Trophoblast cell (in vitro differentiated cells and primary cell): ENCODE results near the gene ETS1.

ENCODE experiments used
- DNase-seq, 2 donors: peaks; one replicate each; pipeline ENCODE4 v3.0.0-alpha.2; 2016
- H2AFZ ChIP-seq: 2 replicates; pipeline ENCODE4 v1.6.1; 2013; ENCODE audit warnings: low read length, moderate library complexity, mild to moderate bottlenecking; ENCODE audit not compliant: insufficient read depth, poor library complexity
- H2AK5ac ChIP-seq: 2 replicates; pipeline ENCODE4 v1.6.1; 2013; ENCODE audit warnings: mild to moderate bottlenecking, low read length
- H2BK120ac ChIP-seq: 2 replicates; pipeline ENCODE4 v1.6.1; 2013; ENCODE audit warnings: low read length, mild to moderate bottlenecking, moderate library complexity; ENCODE audit not compliant: insufficient read depth, poor library complexity
- H2BK12ac ChIP-seq: 2 replicates; pipeline ENCODE4 v1.6.1; 2013; ENCODE audit warnings: mild to moderate bottlenecking, low read length, moderate library complexity
- H2BK5ac ChIP-seq: 2 replicates; pipeline ENCODE4 v1.6.1; 2013; ENCODE audit warnings: low read length, low read depth, moderate library complexity, mild to moderate bottlenecking; ENCODE audit not compliant: poor library complexity
- H3K14ac ChIP-seq: 2 replicates; pipeline ENCODE4 v1.6.1; 2013; ENCODE audit warnings: mild to moderate bottlenecking, low read length
- H3K18ac ChIP-seq: 2 replicates; pipeline ENCODE4 v1.6.1; 2013; ENCODE audit warnings: mild to moderate bottlenecking, low read length
- H3K23ac ChIP-seq: 2 replicates; pipeline ENCODE4 v1.6.1; 2013; ENCODE audit warnings: low read length
- H3K27ac ChIP-seq: 2 replicates; pipeline ENCODE4 v1.5.1; 2013; ENCODE audit warnings: low read depth, mild to moderate bottlenecking, inconsistent platforms, low read length, moderate library complexity
- H3K27me3 ChIP-seq: 2 replicates; pipeline ENCODE4 v1.6.1; 2013; ENCODE audit warnings: inconsistent platforms, mild to moderate bottlenecking, low read length, moderate library complexity; ENCODE audit not compliant: insufficient read depth
- H3K36me3 ChIP-seq, 2 experiments: 1 replicate in 1 of 2; 2 replicates in 1 of 2; pipeline ENCODE4 v1.6.1; 2013; ENCODE audit warnings: low read length in 2 of 2, mild to moderate bottlenecking in 2 of 2, moderate library complexity in 1 of 2; ENCODE audit not compliant: insufficient read depth in 2 of 2, control insufficient read depth in 1 of 2
- H3K4ac ChIP-seq: 2 replicates; pipeline ENCODE4 v1.6.1; 2013; ENCODE audit warnings: low read depth, mild to moderate bottlenecking, low read length, moderate library complexity
- H3K4me1 ChIP-seq, 2 experiments: 1 replicate in 1 of 2; 2 replicates in 1 of 2; pipeline ENCODE4 v1.6.1; 2013; ENCODE audit warnings: low read length in 2 of 2, mild to moderate bottlenecking in 2 of 2, moderate library complexity in 1 of 2; ENCODE audit not compliant: insufficient read depth in 2 of 2, control insufficient read depth in 1 of 2
- H3K4me2 ChIP-seq: 2 replicates; pipeline ENCODE4 v1.6.1; 2013; ENCODE audit warnings: inconsistent platforms, mild to moderate bottlenecking, low read length, moderate library complexity
- H3K4me3 ChIP-seq: 2 replicates; pipeline ENCODE4 v1.5.1; 2013; ENCODE audit warnings: mild to moderate bottlenecking, low read depth, low read length, inconsistent platforms
- H3K79me1 ChIP-seq: one replicate; pipeline ENCODE4 v1.6.1; 2013; ENCODE audit warnings: low read length
- H3K79me2 ChIP-seq: 2 replicates; pipeline ENCODE4 v1.6.1; 2013; ENCODE audit warnings: low read length, mild to moderate bottlenecking; ENCODE audit not compliant: control insufficient read depth, insufficient read depth, poor library complexity
- H3K9ac ChIP-seq: 2 replicates; pipeline ENCODE4 v1.6.1; 2013; ENCODE audit warnings: mild to moderate bottlenecking, low read length
- H3K9me3 ChIP-seq: 2 replicates; pipeline ENCODE4 v1.6.1; 2013; ENCODE audit warnings: low read depth, mild to moderate bottlenecking, control low read depth, inconsistent platforms, low read length; ENCODE audit not compliant: insufficient read depth
- H4K12ac ChIP-seq: 2 replicates; pipeline ENCODE4 v1.6.1; 2013; ENCODE audit warnings: low read depth, mild to moderate bottlenecking, low read length, moderate library complexity
- H4K8ac ChIP-seq: 2 replicates; pipeline ENCODE4 v1.6.1; 2013; ENCODE audit warnings: low read depth, mild to moderate bottlenecking, low read length, moderate library complexity
- H4K91ac ChIP-seq: one replicate; pipeline ENCODE4 v1.6.1; 2013; ENCODE audit warnings: low read depth, mild to moderate bottlenecking, low read length, moderate library complexity
- WGBS: extraction: QIAGEN DNeasy Blood & Tissue Kit; methylation state at CpG from one replicate; pipeline ENCODE4 v1.1.7; 2013; ENCODE audit warnings: missing lambda C conversion rate; ENCODE audit not compliant: insufficient read length, insufficient coverage; ENCODE audit errors: extremely low coverage; 5-methylcytosine and 5-hydroxymethylcytosine counted together

ETS1 gene

GRCh38 chr11:128544471-128545051 is 42.8 kb downstream of the ETS1 start:
- no peak overlapping the region for H3K27ac ChIP-seq
- no peak overlapping the region for H3K4me2 ChIP-seq
- H3K36me3 ChIP-seq, result no peaks in the 10 kb centered on the region
- WGBS, result no CpG with 5 or more reads among the region's 7 CpGs
- H2BK120ac ChIP-seq, result no peak overlapping the region
- no peak overlapping the region for H2BK5ac ChIP-seq
- DNase-seq, result no peak
- peaks cover 7% of the 10 kb centered on the region for H3K79me1 ChIP-seq
- H3K9ac ChIP-seq, result no peak overlapping the region
- H3K4me3 ChIP-seq, result no peak overlapping the region
- peaks cover 3% of the 10 kb centered on the region for H3K9me3 ChIP-seq
- H3K4me1 ChIP-seq, result peaks cover 10 to 12% of the 10 kb centered on the region in 2 experiments
- no peak overlapping the region for H2BK12ac ChIP-seq
- no peaks in the 10 kb centered on the region for H3K27me3 ChIP-seq
- H3K79me2 ChIP-seq, result no peaks in the 10 kb centered on the region
- H3K4ac ChIP-seq, result no peak overlapping the region
- H3K14ac ChIP-seq, result no peak overlapping the region
- H3K23ac ChIP-seq, result no peak overlapping the region
- no peak overlapping the region for H4K8ac ChIP-seq
- no peak overlapping the region for H4K12ac ChIP-seq
- H2AFZ ChIP-seq, result no peak overlapping the region
- no peak overlapping the region for H2AK5ac ChIP-seq
- H4K91ac ChIP-seq, result no peak overlapping the region
- no peak overlapping the region for H3K18ac ChIP-seq

DNA sequence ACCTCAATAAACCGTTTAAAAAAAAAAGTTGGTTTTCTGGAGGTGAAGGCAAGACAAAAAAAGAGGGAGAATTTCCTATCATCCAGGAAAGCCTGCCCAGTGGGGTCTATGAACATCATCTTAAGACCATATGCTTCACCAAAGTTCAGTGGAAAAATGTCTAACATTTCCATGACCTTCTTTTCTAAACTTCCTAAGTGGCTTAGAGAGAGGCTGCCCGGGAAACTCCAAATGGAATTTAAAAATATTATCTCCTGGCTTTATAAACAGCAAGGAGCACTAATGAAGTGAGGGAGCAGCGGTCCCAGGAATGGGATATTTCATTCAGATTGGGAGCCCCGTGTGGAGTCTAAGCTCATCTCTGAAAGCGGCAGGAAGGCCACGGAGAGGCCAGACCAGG is 46.9 kb downstream of the ETS1 start:
- Histone ChIP-seq H3K4me3 (no peak overlapping the region), H2AFZ (no peak overlapping the region), H3K9me3 (peaks cover 3% of the 10 kb centered on the region), H2BK120ac (no peak overlapping the region), H4K8ac (no peak overlapping the region), H3K4me1 (no peaks in the 10 kb centered on the region), H3K79me2 (no peaks in the 10 kb centered on the region), H3K27me3 (no peaks in the 10 kb centered on the region), H3K4me2 (no peak overlapping the region), H2AK5ac (no peak overlapping the region), H3K79me1 (no peaks in the 10 kb centered on the region), H3K9ac (no peak overlapping the region), H3K27ac (no peak overlapping the region), H4K91ac (no peak overlapping the region), H2BK12ac (no peak overlapping the region), H3K4ac (no peak overlapping the region), H3K18ac (no peak overlapping the region), H3K36me3 (no peaks in the 10 kb centered on the region), H4K12ac (no peak overlapping the region), H3K23ac (no peak overlapping the region), H3K14ac (no peak overlapping the region), H2BK5ac (no peak overlapping the region)
- DNase-seq, result no peak
- WGBS, result no CpG with 5 or more reads among the region's 6 CpGs

DNA sequence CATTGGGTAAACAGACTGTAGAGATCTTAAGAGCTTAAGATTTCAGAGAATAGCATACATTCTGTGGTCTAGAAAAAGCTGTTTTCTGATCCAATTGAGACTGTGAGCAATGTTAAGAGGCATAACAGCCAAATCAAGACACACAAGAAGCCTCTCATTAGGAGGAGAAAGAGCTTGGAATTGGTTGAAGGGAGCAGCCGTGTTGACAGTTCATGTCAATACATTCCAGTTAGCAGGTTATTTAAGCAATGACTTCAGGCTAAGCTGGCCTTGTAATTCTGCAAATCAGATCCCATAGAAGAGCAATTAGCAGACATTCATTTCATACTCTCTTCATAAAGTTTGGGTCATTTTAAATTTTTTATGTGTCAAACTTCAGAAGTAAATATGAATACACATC is 50.9 kb downstream of the ETS1 start:
- Histone ChIP-seq H3K23ac (no peak overlapping the region), H3K4me3 (no peak overlapping the region), H2BK120ac (no peak overlapping the region), H2BK12ac (no peak overlapping the region), H3K79me2 (no peaks in the 10 kb centered on the region), H3K4me2 (no peak overlapping the region), H3K4ac (no peak overlapping the region), H4K91ac (no peak overlapping the region), H3K36me3 (no peaks in the 10 kb centered on the region), H3K9ac (no peak overlapping the region), H3K18ac (no peak overlapping the region), H3K9me3 (peaks cover 3% of the 10 kb centered on the region), H3K4me1 (peaks cover 6 to 10% of the 10 kb centered on the region in 2 experiments), H3K79me1 (no peaks in the 10 kb centered on the region), H2AFZ (no peak overlapping the region), H3K14ac (no peak overlapping the region), H4K8ac (no peak overlapping the region), H4K12ac (no peak overlapping the region), H3K27ac (no peak overlapping the region), H3K27me3 (no peaks in the 10 kb centered on the region), H2AK5ac (no peak overlapping the region), H2BK5ac (no peak overlapping the region)
- DNase-seq, result no peak
- WGBS, result no CpG with 5 or more reads among the region's 1 CpG

GRCh38 chr11:128535468-128536457 is 51.6 kb downstream of the ETS1 start:
- Histone ChIP-seq H3K27me3 (no peaks in the 10 kb centered on the region), H3K27ac (no peak overlapping the region), H2BK5ac (no peak overlapping the region), H3K79me2 (no peaks in the 10 kb centered on the region), H4K8ac (no peak overlapping the region), H3K79me1 (no peaks in the 10 kb centered on the region), H3K9me3 (no peaks in the 10 kb centered on the region), H3K4me2 (no peak overlapping the region), H3K18ac (no peak overlapping the region), H3K23ac (no peak overlapping the region), H2BK12ac (no peak overlapping the region), H3K4me3 (no peak overlapping the region), H3K36me3 (no peaks in the 10 kb centered on the region), H2AFZ (no peak overlapping the region), H3K4ac (no peak overlapping the region), H2AK5ac (no peak overlapping the region), H3K9ac (no peak overlapping the region), H3K14ac (no peak overlapping the region), H3K4me1 (peaks cover 6 to 10% of the 10 kb centered on the region in 2 experiments), H4K91ac (no peak overlapping the region), H2BK120ac (no peak overlapping the region), H4K12ac (no peak overlapping the region)
- no CpG with 5 or more reads among the region's 1 CpG for WGBS
- no peak for DNase-seq
